Measurements from ENCODE around the gene RPL32. TPM values are rescaled to one million over a fixed set of nuclear protein-coding genes. Genes with fewer than 3 reads are reported as not detected.
"Not testable (repeated sequence)": the region's sequence is repeated elsewhere in the genome, so short reads cannot be mapped to it uniquely, and the experiment has no call there.

Gene RPL32
- total and polyA plus RNA-seq, 4 donors: 1,163 to 3,171 (median 1,500) TPM

DNA sequence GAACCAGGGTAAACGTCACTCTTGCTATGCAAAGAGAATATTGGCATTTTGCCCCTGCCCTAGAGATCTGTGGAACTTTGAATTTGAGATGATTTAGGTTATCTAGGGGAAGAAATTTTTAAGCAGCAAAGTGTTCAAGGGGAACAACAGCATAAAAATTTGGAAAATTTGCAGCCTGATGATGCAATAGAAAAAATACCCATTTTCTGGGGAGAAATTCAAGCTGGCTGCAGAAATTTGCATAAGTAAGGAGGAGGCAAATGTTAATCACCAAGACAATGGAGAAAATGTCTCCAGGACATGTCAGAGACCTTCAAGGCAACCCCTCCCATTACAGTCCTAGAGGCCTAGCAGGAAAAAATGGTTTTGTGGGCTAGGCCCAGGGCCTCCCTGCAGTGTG, 4.4 kb upstream of the RPL32 start:
- Histone ChIP-seq H3K36me3 (ENCODE audit: control insufficient read depth in 4 of 4, insufficient read depth in 4 of 4, low read length in 4 of 4) (no peaks in the 10 kb centered on the region), H3K9me3 (ENCODE audit: control insufficient read depth in 4 of 4, insufficient read depth in 3 of 4, low read length in 3 of 4) (no peaks in the 10 kb centered on the region), H3K9ac (ENCODE audit: insufficient read depth in 1 of 2, low read length in 2 of 2) (no peak overlapping the region), H3K27me3 (ENCODE audit: control insufficient read depth in 3 of 3, insufficient read depth in 3 of 3, low read length in 2 of 3) (no peaks in the 10 kb centered on the region), H3K4me3 (no peak overlapping the region), H3K27ac (ENCODE audit: low read depth in 1 of 2, low read length in 1 of 2) (no peak overlapping the region), H3K4me1 (ENCODE audit: control insufficient read depth in 5 of 5, insufficient read depth in 5 of 5, low read length in 5 of 5) (no peaks in the 10 kb centered on the region)
- no peak for DNase-seq
- 32 to 37% methylated on average over 1 of the region's 1 CpG for WGBS, 2 donors
- ATAC-seq (ENCODE audit: insufficient read depth, low FRiP score): no peak
- TF ChIP-seq, protein P1, sequence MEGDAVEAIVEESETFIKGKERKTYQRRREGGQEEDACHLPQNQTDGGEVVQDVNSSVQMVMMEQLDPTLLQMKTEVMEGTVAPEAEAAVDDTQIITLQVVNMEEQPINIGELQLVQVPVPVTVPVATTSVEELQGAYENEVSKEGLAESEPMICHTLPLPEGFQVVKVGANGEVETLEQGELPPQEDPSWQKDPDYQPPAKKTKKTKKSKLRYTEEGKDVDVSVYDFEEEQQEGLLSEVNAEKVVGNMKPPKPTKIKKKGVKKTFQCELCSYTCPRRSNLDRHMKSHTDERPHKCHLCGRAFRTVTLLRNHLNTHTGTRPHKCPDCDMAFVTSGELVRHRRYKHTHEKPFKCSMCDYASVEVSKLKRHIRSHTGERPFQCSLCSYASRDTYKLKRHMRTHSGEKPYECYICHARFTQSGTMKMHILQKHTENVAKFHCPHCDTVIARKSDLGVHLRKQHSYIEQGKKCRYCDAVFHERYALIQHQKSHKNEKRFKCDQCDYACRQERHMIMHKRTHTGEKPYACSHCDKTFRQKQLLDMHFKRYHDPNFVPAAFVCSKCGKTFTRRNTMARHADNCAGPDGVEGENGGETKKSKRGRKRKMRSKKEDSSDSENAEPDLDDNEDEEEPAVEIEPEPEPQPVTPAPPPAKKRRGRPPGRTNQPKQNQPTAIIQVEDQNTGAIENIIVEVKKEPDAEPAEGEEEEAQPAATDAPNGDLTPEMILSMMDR (IDR thresholded peaks at IDR 0.05; ENCODE audit: control extremely low read depth, extremely low read depth): no peak

DNA sequence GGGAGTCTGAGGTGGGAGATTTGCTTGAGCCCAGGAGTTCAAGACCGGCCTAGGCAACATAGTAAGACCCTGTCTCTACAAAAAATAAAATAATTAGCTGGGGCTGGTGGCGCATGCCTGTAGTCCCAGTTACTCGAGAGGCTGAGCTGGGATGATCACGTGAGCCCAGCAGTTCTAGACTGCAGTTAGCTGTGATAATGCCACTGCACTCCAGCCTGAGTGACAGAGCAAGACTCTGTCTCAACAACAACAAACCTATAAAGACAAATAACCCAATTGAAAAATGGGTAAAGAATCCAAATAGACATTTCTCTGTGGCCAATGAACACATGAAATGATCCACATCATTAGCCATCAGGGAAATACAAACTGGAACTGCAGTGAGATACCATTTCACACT, 1.1 kb upstream of the RPL32 start:
- no peak for DNase-seq
- H3K27ac ChIP-seq (ENCODE audit: low read depth in 1 of 2, low read length in 1 of 2): no peak overlapping the region
- H3K36me3 ChIP-seq (ENCODE audit: control insufficient read depth in 4 of 4, insufficient read depth in 4 of 4, low read length in 4 of 4): peaks cover 11 to 13% (median 12%) of the 10 kb centered on the region in 4 donors
- no peak for ATAC-seq (ENCODE audit: insufficient read depth, low FRiP score)
- TF ChIP-seq, protein P1 (IDR thresholded peaks at IDR 0.05; ENCODE audit: control extremely low read depth, extremely low read depth): no peak
- no peak overlapping the region for H3K4me3 ChIP-seq
- no peaks in the 10 kb centered on the region for H3K27me3 ChIP-seq (ENCODE audit: control insufficient read depth in 3 of 3, insufficient read depth in 3 of 3, low read length in 2 of 3)
- no peak overlapping the region for H3K9ac ChIP-seq (ENCODE audit: insufficient read depth in 1 of 2, low read length in 2 of 2)
- H3K9me3 ChIP-seq (ENCODE audit: control insufficient read depth in 4 of 4, insufficient read depth in 3 of 4, low read length in 3 of 4): no peaks in the 10 kb centered on the region
- WGBS, 2 donors: 96 to 98% methylated on average over 4 of the region's 4 CpGs
- peaks cover 0 to 19% (median 8%) of the 10 kb centered on the region in 5 donors for H3K4me1 ChIP-seq (ENCODE audit: control insufficient read depth in 5 of 5, insufficient read depth in 5 of 5, low read length in 5 of 5)

DNA sequence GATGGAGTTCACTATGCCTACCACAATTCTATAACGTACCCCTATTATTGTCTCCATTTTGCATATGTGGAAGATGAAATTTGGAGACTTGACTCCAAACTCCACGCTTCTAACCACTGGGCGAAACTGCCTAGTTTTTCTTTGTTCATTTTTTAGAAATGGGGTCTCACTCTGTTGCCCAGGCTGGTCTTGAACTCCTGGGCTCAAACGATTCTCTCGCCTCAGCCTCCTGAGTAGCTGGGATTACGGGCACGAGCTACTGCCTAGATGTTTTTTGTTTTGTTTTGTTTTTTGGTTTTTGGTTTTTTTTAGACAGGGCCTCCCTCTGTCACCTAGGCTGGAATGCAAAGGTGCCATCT, 584 bp upstream of the RPL32 start:
- WGBS, 2 donors: 48 to 56% methylated on average over 7 of the region's 7 CpGs
- peaks cover 11 to 18% (median 14%) of the 10 kb centered on the region in 4 donors for H3K36me3 ChIP-seq (ENCODE audit: control insufficient read depth in 4 of 4, insufficient read depth in 4 of 4, low read length in 4 of 4)
- peaks cover 0 to 19% (median 9%) of the 10 kb centered on the region in 5 donors for H3K4me1 ChIP-seq (ENCODE audit: control insufficient read depth in 5 of 5, insufficient read depth in 5 of 5, low read length in 5 of 5)
- H3K4me3 ChIP-seq: no peak overlapping the region
- DNase-seq (no peak), ATAC-seq (ENCODE audit: insufficient read depth, low FRiP score) (no peak)
- no peaks in the 10 kb centered on the region for H3K9me3 ChIP-seq (ENCODE audit: control insufficient read depth in 4 of 4, insufficient read depth in 3 of 4, low read length in 3 of 4)
- H3K9ac ChIP-seq (ENCODE audit: insufficient read depth in 1 of 2, low read length in 2 of 2): no peak overlapping the region
- H3K27me3 ChIP-seq (ENCODE audit: control insufficient read depth in 3 of 3, insufficient read depth in 3 of 3, low read length in 2 of 3): no peaks in the 10 kb centered on the region
- H3K27ac ChIP-seq (ENCODE audit: low read depth in 1 of 2, low read length in 1 of 2): no peak overlapping the region
- TF ChIP-seq, protein P1 (IDR thresholded peaks at IDR 0.05; ENCODE audit: control extremely low read depth, extremely low read depth): no peak

DNA sequence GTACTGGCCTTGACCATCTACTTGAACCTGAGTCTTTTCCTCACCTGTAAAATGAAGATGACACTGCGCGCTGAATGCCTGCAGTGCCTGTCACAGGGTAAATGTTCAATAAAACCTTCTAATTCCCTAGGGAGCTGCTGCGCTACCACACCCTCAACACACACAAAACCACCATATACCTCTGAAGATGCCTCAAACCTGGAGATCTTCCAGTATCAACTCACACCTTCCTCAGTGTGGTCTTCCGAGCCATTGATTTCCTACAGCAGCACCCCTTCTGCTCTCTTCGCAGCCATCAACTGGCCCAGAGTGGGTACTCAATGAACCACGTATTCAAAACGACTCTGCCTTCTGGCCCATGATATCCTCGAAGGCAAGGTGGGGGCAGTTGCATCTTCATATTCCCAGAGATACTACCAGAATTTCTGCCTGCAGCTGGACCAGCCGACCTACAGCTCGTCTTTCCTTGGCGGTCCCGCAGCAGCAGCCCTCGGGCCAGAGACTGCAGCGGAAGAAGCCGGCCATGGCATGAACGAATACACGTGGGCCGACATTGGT, 695 bp downstream of the RPL32 start:
- ATAC-seq (ENCODE audit: insufficient read depth, low FRiP score): peak; percentile 32
- Histone ChIP-seq H3K4me1 (ENCODE audit: control insufficient read depth in 5 of 5, insufficient read depth in 5 of 5, low read length in 5 of 5) (peaks cover 0 to 19% (median 9%) of the 10 kb centered on the region in 5 donors), H3K4me3 (peak overlapping the region; percentile 91), H3K9ac (ENCODE audit: insufficient read depth in 1 of 2, low read length in 2 of 2) (peak overlapping the region; percentile 96 to 100), H3K36me3 (ENCODE audit: control insufficient read depth in 4 of 4, insufficient read depth in 4 of 4, low read length in 4 of 4) (peaks cover 17 to 26% (median 24%) of the 10 kb centered on the region in 4 donors), H3K9me3 (ENCODE audit: control insufficient read depth in 4 of 4, insufficient read depth in 3 of 4, low read length in 3 of 4) (no peaks in the 10 kb centered on the region), H3K27ac (ENCODE audit: low read depth in 1 of 2, low read length in 1 of 2) (peak overlapping the region; percentile 71 to 93), H3K27me3 (ENCODE audit: control insufficient read depth in 3 of 3, insufficient read depth in 3 of 3, low read length in 2 of 3) (no peaks in the 10 kb centered on the region)
- WGBS, 2 donors: 6 to 10% methylated on average over 18 of the region's 18 CpGs
- no peak for DNase-seq
- TF ChIP-seq, protein P1 (IDR thresholded peaks at IDR 0.05; ENCODE audit: control extremely low read depth, extremely low read depth): no peak

DNA sequence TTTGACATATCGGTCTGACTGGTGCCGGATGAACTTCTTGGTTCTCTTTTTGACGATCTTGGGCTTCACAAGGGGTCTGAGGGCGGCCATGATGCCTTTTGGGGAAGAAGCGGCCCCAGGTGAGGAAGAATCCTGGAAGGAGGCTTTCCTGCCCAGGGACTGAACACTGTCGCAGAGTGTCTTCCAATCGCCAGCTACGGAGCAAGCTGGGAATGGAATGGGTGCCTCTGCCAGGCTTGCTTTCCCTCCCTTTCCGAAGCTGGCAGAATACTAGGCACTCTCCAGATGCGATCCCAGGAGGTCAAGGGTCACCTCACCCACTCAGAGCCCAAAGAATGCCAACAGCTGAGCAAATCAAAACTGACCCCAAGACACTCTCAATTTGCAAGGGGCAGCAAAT, 1.2 kb downstream of the RPL32 start:
- peak overlapping the region in 1 of 2 donors; percentile 93 for H3K27ac ChIP-seq (ENCODE audit: low read depth in 1 of 2, low read length in 1 of 2)
- not testable (repeated sequence) for ATAC-seq (ENCODE audit: insufficient read depth, low FRiP score); H3K9me3 ChIP-seq (ENCODE audit: control insufficient read depth in 4 of 4, insufficient read depth in 3 of 4, low read length in 3 of 4)

More for the DNA sequence above, 1.2 kb downstream of the RPL32 start:
- H3K4me1 ChIP-seq (ENCODE audit: control insufficient read depth in 5 of 5, insufficient read depth in 5 of 5, low read length in 5 of 5): peaks cover 0 to 19% (median 9%) of the 10 kb centered on the region in 5 donors
- WGBS, 2 donors: 54 to 62% methylated on average over 10 of the region's 10 CpGs
- peaks cover 22 to 31% (median 29%) of the 10 kb centered on the region in 4 donors for H3K36me3 ChIP-seq (ENCODE audit: control insufficient read depth in 4 of 4, insufficient read depth in 4 of 4, low read length in 4 of 4)
- H3K9ac ChIP-seq (ENCODE audit: insufficient read depth in 1 of 2, low read length in 2 of 2): peak overlapping the region; percentile 96 to 100
- not testable (repeated sequence) for H3K27me3 ChIP-seq (ENCODE audit: control insufficient read depth in 3 of 3, insufficient read depth in 3 of 3, low read length in 2 of 3); DNase-seq
- H3K4me3 ChIP-seq: peak overlapping the region; percentile 91

Measured in lung (tissue), 12 donors.